ENCODE results near the gene MOV10L1. TPM values are rescaled to one million over a fixed set of nuclear protein-coding genes. Genes with fewer than 3 reads are reported as not detected.

Gene MOV10L1
- total and polyA plus RNA-seq, 9 of the 15 experiments (the other 6 are each of a cell fraction or from before 2014, with no cell fraction given), result 0.06 to 0.43 (median 0.15) TPM

GRCh38 chr22:50118129-50118528, 28.3 kb downstream of the MOV10L1 start:
- no peaks in the 10 kb centered on the region for H3K27me3 ChIP-seq (ENCODE audit: control insufficient read depth in 2 of 2, insufficient read depth in 2 of 2, low read length in 2 of 2)
- no TSS peak for BruUV-seq (replicated peaks)
- no peaks in the 10 kb centered on the region for H4K20me1 ChIP-seq (replicated peaks; ENCODE audit: control insufficient read depth, insufficient read depth, low read length)
- FAIRE-seq (no peak), DNase-seq (ENCODE audit: extremely low read depth in 1 of 4, low spot score in 3 of 4) (no peak), ATAC-seq (no peak)
- peak overlapping the region in 1 of 2 experiments; percentile 65; a peak in 2 of 4 replicates for H3K9ac ChIP-seq (ENCODE audit: insufficient read depth in 1 of 2, low read depth in 2 of 2, low read length in 2 of 2)
- H3K4me3 ChIP-seq, result no peak overlapping the region
- peak overlapping the region; percentile 74 for H3K4me2 ChIP-seq (ENCODE audit: insufficient read depth, low read length)
- 15% methylated on average over 3 of the region's 3 CpGs for WGBS (ENCODE audit: insufficient coverage, low coverage, missing lambda C conversion rate)
- H3K9me1 ChIP-seq (ENCODE audit: control insufficient read depth, insufficient read depth, low read length), result peaks cover 3% of the 10 kb centered on the region
- ChIA-PET CTCF (ENCODE audit: low intra/inter-chr PET ratio) (no interaction called here), POLR2A (interaction anchor here (0.9 to 4.0 kb wide), 4 partner anchors 9 to 24 kb away, joined by 3 to 26 read pairs (median 4); no protein-coding TSS in a partner anchor)
- H2AFZ ChIP-seq (ENCODE audit: low read depth, low read length), result peak overlapping the region; percentile 83
- no peaks in the 10 kb centered on the region for H3K79me2 ChIP-seq (ENCODE audit: control insufficient read depth, insufficient read depth, low read length)
- H3K27ac ChIP-seq (ENCODE audit: extremely low read depth, low read depth, low read length), result peak overlapping the region; percentile 94
- H3K36me3 ChIP-seq (ENCODE audit: control insufficient read depth, insufficient read depth, low read length), result no peaks in the 10 kb centered on the region; the same call in 2 of the 3 replicates
- peaks cover 2% of the 10 kb centered on the region; the same call in 1 of the 2 replicates for H3K9me3 ChIP-seq (replicated peaks; ENCODE audit: control insufficient read depth, insufficient read depth, low read depth, low read length)
- intact Hi-C loops (cut with micrococcal nuclease) (no loop called here), in situ Hi-C loops (cut with MboI) (no loop called here)
- peaks cover 33 to 35% of the 10 kb centered on the region in 2 experiments for H3K4me1 ChIP-seq (replicated peaks in 1 of 2; ENCODE audit: control insufficient read depth in 2 of 2, insufficient read depth in 2 of 2, low read length in 2 of 2)
- TF ChIP-seq ARID2 (IDR thresholded peaks at IDR 0.05) (no peak), NBN (IDR thresholded peaks at IDR 0.05; ENCODE audit: low read depth) (no peak), ZNF143 (CRISPR knock-in tag; IDR thresholded peaks at IDR 0.05) (no peak), CREB3 (tag; conservative IDR thresholded peaks at IDR 0.05; ENCODE audit: low read depth) (peak; percentile 20; the same call in 1 of the 2 replicates), SMARCA5 (IDR thresholded peaks at IDR 0.05) (peak; percentile 85; the same call in 1 of the 2 replicates), NONO (IDR thresholded peaks at IDR 0.05; ENCODE audit: low read depth in 2 of 2, low read length in 1 of 2) (no peak), DDX20 (tag; IDR thresholded peaks at IDR 0.05; ENCODE audit: low read depth) (no peak), KDM1A (IDR thresholded peaks at IDR 0.05) (peak; percentile 73 to 80), SRF (CRISPR knock-in tag; IDR thresholded peaks at IDR 0.05) (no peak), DPF2 (IDR thresholded peaks at IDR 0.05) (no peak), BCOR (IDR thresholded peaks at IDR 0.05) (peak; percentile 94), ZNF318 (IDR thresholded peaks at IDR 0.05; ENCODE audit: borderline replicate concordance in 1 of 2, low read depth in 1 of 2) (no peak), ZBTB1 (CRISPR knock-in tag; IDR thresholded peaks at IDR 0.05; ENCODE audit: borderline replicate concordance, low read depth) (no peak), RHOXF2B (CRISPR knock-in tag; conservative IDR thresholded peaks at IDR 0.05) (no peak), ZNF354B (CRISPR knock-in tag; IDR thresholded peaks at IDR 0.05) (no peak)

All from K562 (cell line).